Measurements from ENCODE around the gene CNGA3. TPM values are rescaled to one million over a fixed set of nuclear protein-coding genes. Genes with fewer than 3 reads are reported as not detected.

CNGA3 gene
- total and polyA plus RNA-seq, 4 experiments from 2014 or later: not detected

- Histone ChIP-seq H3K27ac (ENCODE audit: low read depth, low read length) (no peak overlapping the region), H3K9me3 (ENCODE audit: control insufficient read depth in 1 of 2, low read length in 2 of 2) (no peaks in the 10 kb centered on the region), H3K27me3 (ENCODE audit: insufficient read depth, low read length) (peaks cover 7% of the 10 kb centered on the region), H3K4me1 (ENCODE audit: insufficient read depth, low read length) (no peaks in the 10 kb centered on the region), H3K4me3 (ENCODE audit: low read length in 2 of 2) (no peak overlapping the region), H3K36me3 (ENCODE audit: insufficient read depth, low read length) (no peaks in the 10 kb centered on the region)
- intact Hi-C loops (cut with micrococcal nuclease): no loop called here
- Mint-ChIP-seq H3K27ac (no peak overlapping the region), H3K27me3 (peaks cover 61 to 66% of the 10 kb centered on the region in 2 donors), H3K4me1 (peaks cover 0 to 19% (median 15%) of the 10 kb centered on the region in 4 donors), H3K4me3 (peak overlapping the region in 4 of 8 donors; percentile 31 to 51 (median 35)), H3K36me3 (no peaks in the 10 kb centered on the region), H3K9me3 (peaks cover 3 to 21% (median 11%) of the 10 kb centered on the region in 8 donors)
- no peak for DNase-seq
- POLR2A ChIA-PET (ENCODE audit: partially characterized antibody): no interaction called here
- CTCF ChIA-PET (ENCODE audit: partially characterized antibody): no interaction called here
Measured at GRCh38 chr2:98347298-98348065, 1.2 kb downstream of the CNGA3 start.

- intact Hi-C loops (cut with micrococcal nuclease): no loop called here
- CTCF ChIA-PET (ENCODE audit: partially characterized antibody): no interaction called here
- H3K27ac Mint-ChIP-seq: no peak overlapping the region
- H3K36me3 ChIP-seq (ENCODE audit: insufficient read depth, low read length): no peaks in the 10 kb centered on the region
- no peaks in the 10 kb centered on the region for H3K36me3 Mint-ChIP-seq
- peaks cover 0 to 19% (median 15%) of the 10 kb centered on the region in 4 donors for H3K4me1 Mint-ChIP-seq
- no peak overlapping the region for H3K4me3 ChIP-seq (ENCODE audit: low read length in 2 of 2)
- no peaks in the 10 kb centered on the region for H3K4me1 ChIP-seq (ENCODE audit: insufficient read depth, low read length)
- H3K9me3 ChIP-seq (ENCODE audit: control insufficient read depth in 1 of 2, low read length in 2 of 2): no peaks in the 10 kb centered on the region
- peaks cover 3 to 21% (median 11%) of the 10 kb centered on the region in 8 donors for H3K9me3 Mint-ChIP-seq
- POLR2A ChIA-PET (ENCODE audit: partially characterized antibody): no interaction called here
- no peak for DNase-seq
- peaks cover 56 to 63% of the 10 kb centered on the region in 2 donors for H3K27me3 Mint-ChIP-seq
- H3K27me3 ChIP-seq (ENCODE audit: insufficient read depth, low read length): peaks cover 7% of the 10 kb centered on the region
- H3K4me3 Mint-ChIP-seq: peak overlapping the region in 6 of 8 donors; percentile 11 to 46 (median 33)
- no peak overlapping the region for H3K27ac ChIP-seq (ENCODE audit: low read depth, low read length)
Measured at GRCh38 chr2:98348066-98348561, 1.9 kb downstream of the CNGA3 start.

- Histone ChIP-seq H3K4me3 (ENCODE audit: low read length in 2 of 2) (no peak overlapping the region), H3K4me1 (ENCODE audit: insufficient read depth, low read length) (no peaks in the 10 kb centered on the region), H3K27me3 (ENCODE audit: insufficient read depth, low read length) (peaks cover 7% of the 10 kb centered on the region), H3K27ac (ENCODE audit: low read depth, low read length) (no peak overlapping the region), H3K36me3 (ENCODE audit: insufficient read depth, low read length) (no peaks in the 10 kb centered on the region), H3K9me3 (ENCODE audit: control insufficient read depth in 1 of 2, low read length in 2 of 2) (no peaks in the 10 kb centered on the region)
- Mint-ChIP-seq H3K27ac (no peak overlapping the region), H3K4me3 (no peak overlapping the region), H3K36me3 (no peaks in the 10 kb centered on the region), H3K4me1 (peaks cover 0 to 19% (median 15%) of the 10 kb centered on the region in 4 donors), H3K9me3 (peaks cover under 1 to 21% (median 12%) of the 10 kb centered on the region in 8 donors), H3K27me3 (peaks cover 46 to 50% of the 10 kb centered on the region in 2 donors)
- ChIA-PET POLR2A (ENCODE audit: partially characterized antibody) (no interaction called here), CTCF (ENCODE audit: partially characterized antibody) (no interaction called here)
- intact Hi-C loops (cut with micrococcal nuclease): no loop called here
- DNase-seq: no peak
Measured at GRCh38 chr2:98350411-98350810, 4.2 kb downstream of the CNGA3 start.

- no peak for DNase-seq
- Histone ChIP-seq H3K9me3 (ENCODE audit: control insufficient read depth in 1 of 2, low read length in 2 of 2) (no peaks in the 10 kb centered on the region), H3K36me3 (ENCODE audit: insufficient read depth, low read length) (no peaks in the 10 kb centered on the region), H3K4me1 (ENCODE audit: insufficient read depth, low read length) (no peaks in the 10 kb centered on the region), H3K27ac (ENCODE audit: low read depth, low read length) (no peak overlapping the region), H3K4me3 (ENCODE audit: low read length in 2 of 2) (no peak overlapping the region), H3K27me3 (ENCODE audit: insufficient read depth, low read length) (no peaks in the 10 kb centered on the region)
- Mint-ChIP-seq H3K27me3 (peaks cover 15 to 18% of the 10 kb centered on the region in 2 donors), H3K4me3 (no peak overlapping the region), H3K36me3 (no peaks in the 10 kb centered on the region), H3K27ac (peak overlapping the region in 1 of 7 donors; percentile 49), H3K9me3 (peaks cover 0 to 12% (median 7%) of the 10 kb centered on the region in 8 donors), H3K4me1 (no peaks in the 10 kb centered on the region)
- CTCF ChIA-PET (ENCODE audit: partially characterized antibody): no interaction called here
- POLR2A ChIA-PET (ENCODE audit: partially characterized antibody): no interaction called here
- intact Hi-C loops (cut with micrococcal nuclease): no loop called here
Measured at GRCh38 chr2:98355881-98356280, 9.6 kb downstream of the CNGA3 start.

- DNase-seq: no peak
- intact Hi-C loops (cut with micrococcal nuclease): no loop called here
- no peaks in the 10 kb centered on the region for H3K36me3 Mint-ChIP-seq
- H3K27me3 ChIP-seq (ENCODE audit: insufficient read depth, low read length): no peaks in the 10 kb centered on the region
- peaks cover 0 to 9% (median 2%) of the 10 kb centered on the region in 8 donors for H3K9me3 Mint-ChIP-seq
- ChIA-PET POLR2A (ENCODE audit: partially characterized antibody) (no interaction called here), CTCF (ENCODE audit: partially characterized antibody) (no interaction called here)
- no peak overlapping the region for H3K27ac ChIP-seq (ENCODE audit: low read depth, low read length)
- H3K27ac Mint-ChIP-seq: no peak overlapping the region
- no peak overlapping the region for H3K4me3 ChIP-seq (ENCODE audit: low read length in 2 of 2)
- H3K9me3 ChIP-seq (ENCODE audit: control insufficient read depth in 1 of 2, low read length in 2 of 2): no peaks in the 10 kb centered on the region
- H3K4me3 Mint-ChIP-seq: no peak overlapping the region
- no peaks in the 10 kb centered on the region for H3K4me1 Mint-ChIP-seq
- no peaks in the 10 kb centered on the region for H3K36me3 ChIP-seq (ENCODE audit: insufficient read depth, low read length)
- peaks cover 13 to 15% of the 10 kb centered on the region in 2 donors for H3K27me3 Mint-ChIP-seq
- H3K4me1 ChIP-seq (ENCODE audit: insufficient read depth, low read length): no peaks in the 10 kb centered on the region
Measured at GRCh38 chr2:98356729-98357128, 10.5 kb downstream of the CNGA3 start.

GRCh38 chr2:98357849-98358248 is 11.6 kb downstream of the CNGA3 start:
- H3K4me3 Mint-ChIP-seq: no peak overlapping the region
- H3K36me3 Mint-ChIP-seq: no peaks in the 10 kb centered on the region
- no peaks in the 10 kb centered on the region for H3K4me1 ChIP-seq (ENCODE audit: insufficient read depth, low read length)
- peaks cover 10 to 14% of the 10 kb centered on the region in 2 donors for H3K27me3 Mint-ChIP-seq
- no peak overlapping the region for H3K27ac ChIP-seq (ENCODE audit: low read depth, low read length)
- POLR2A ChIA-PET (ENCODE audit: partially characterized antibody): no interaction called here
- no peak overlapping the region for H3K4me3 ChIP-seq (ENCODE audit: low read length in 2 of 2)
- H3K27me3 ChIP-seq (ENCODE audit: insufficient read depth, low read length): no peaks in the 10 kb centered on the region
- no peak for DNase-seq
- no peaks in the 10 kb centered on the region for H3K9me3 ChIP-seq (ENCODE audit: control insufficient read depth in 1 of 2, low read length in 2 of 2)
- peak overlapping the region in 1 of 7 donors; percentile 39 for H3K27ac Mint-ChIP-seq
- H3K36me3 ChIP-seq (ENCODE audit: insufficient read depth, low read length): no peaks in the 10 kb centered on the region
- CTCF ChIA-PET (ENCODE audit: partially characterized antibody): interaction anchor here (0.6 kb wide), 1 partner anchor 89 kb away, joined by 3 read pairs; no protein-coding TSS in a partner anchor
- intact Hi-C loops (cut with micrococcal nuclease): no loop called here
- H3K9me3 Mint-ChIP-seq: peaks cover 0 to 10% (median 2%) of the 10 kb centered on the region in 8 donors
- H3K4me1 Mint-ChIP-seq: no peaks in the 10 kb centered on the region

- H3K27me3 ChIP-seq (ENCODE audit: insufficient read depth, low read length): no peaks in the 10 kb centered on the region
- no peak for DNase-seq
- H3K4me3 Mint-ChIP-seq: no peak overlapping the region
- peaks cover 10 to 11% of the 10 kb centered on the region in 2 donors for H3K27me3 Mint-ChIP-seq
- POLR2A ChIA-PET (ENCODE audit: partially characterized antibody): no interaction called here
- H3K27ac Mint-ChIP-seq: no peak overlapping the region
- no peaks in the 10 kb centered on the region for H3K36me3 ChIP-seq (ENCODE audit: insufficient read depth, low read length)
- H3K9me3 ChIP-seq (ENCODE audit: control insufficient read depth in 1 of 2, low read length in 2 of 2): no peaks in the 10 kb centered on the region
- H3K4me1 ChIP-seq (ENCODE audit: insufficient read depth, low read length): no peaks in the 10 kb centered on the region
- no peaks in the 10 kb centered on the region for H3K4me1 Mint-ChIP-seq
- no peaks in the 10 kb centered on the region for H3K36me3 Mint-ChIP-seq
- peaks cover 0 to 9% (median 2%) of the 10 kb centered on the region in 8 donors for H3K9me3 Mint-ChIP-seq
- no peak overlapping the region for H3K4me3 ChIP-seq (ENCODE audit: low read length in 2 of 2)
- CTCF ChIA-PET (ENCODE audit: partially characterized antibody): no interaction called here
- no peak overlapping the region for H3K27ac ChIP-seq (ENCODE audit: low read depth, low read length)
- intact Hi-C loops (cut with micrococcal nuclease): no loop called here
Measured at GRCh38 chr2:98359986-98360385, 13.7 kb downstream of the CNGA3 start.
